ENCODE measurements around the gene SUSD1.

GRCh38 chr9:112110094-112110776 lies 64.9 kb downstream of the SUSD1 start:
- no peak for TF ChIP-seq CTCF (IDR thresholded peaks at IDR 0.05)
- TF ChIP-seq POLR2A (IDR thresholded peaks at IDR 0.05), result no peak
